ENCODE measurements around the gene CCDC39. TPM values are rescaled to one million over a fixed set of nuclear protein-coding genes. Genes with fewer than 3 reads are reported as not detected.

CCDC39 gene
- polyA plus RNA-seq (ENCODE audit: insufficient read length in 12 of 12) = 1 to 10 TPM in 9 of 12 donors, under 1 TPM in 1, not detected in 2; 0.64 to 4.2 (median 2.8) TPM
- long read RNA-seq, donor 1 = 0 reads
- long read RNA-seq, donor 2, partial matches to known transcripts = 0 of 7 reads
- long read RNA-seq, donor 2, other reads (novel, unspliced or antisense) = 7 of 7 reads
- long read RNA-seq, donor 3, partial matches to known transcripts = 0 of 6 reads
- long read RNA-seq, donor 3, other reads (novel, unspliced or antisense) = 6 of 6 reads
- long read RNA-seq, donor 4 = 0 reads
- long read RNA-seq, donor 5, partial matches to known transcripts = 5 of 5 reads
- long read RNA-seq, donor 5, other reads (novel, unspliced or antisense) = 0 of 5 reads
- long read RNA-seq, donor 6 = 0 reads
- long read RNA-seq, donor 7 = 0 reads
- long read RNA-seq, donor 8 = 0 reads
- long read RNA-seq, donor 9 = 0 reads
- long read RNA-seq, donor 10 = 0 reads
- long read RNA-seq, donor 11 = 0 reads

GRCh38 chr3:180679178-180680096 is at the start of gene CCDC39:
Gene CCDC39 (minus strand): TSS chr3:180679489. CDS start chr3:180679380, 109 bp downstream.
- DNase-seq = peak; percentile 51

GRCh38 chr3:180720012-180720411 is 40.7 kb upstream of the CCDC39 start:
- no peak for DNase-seq

DNA sequence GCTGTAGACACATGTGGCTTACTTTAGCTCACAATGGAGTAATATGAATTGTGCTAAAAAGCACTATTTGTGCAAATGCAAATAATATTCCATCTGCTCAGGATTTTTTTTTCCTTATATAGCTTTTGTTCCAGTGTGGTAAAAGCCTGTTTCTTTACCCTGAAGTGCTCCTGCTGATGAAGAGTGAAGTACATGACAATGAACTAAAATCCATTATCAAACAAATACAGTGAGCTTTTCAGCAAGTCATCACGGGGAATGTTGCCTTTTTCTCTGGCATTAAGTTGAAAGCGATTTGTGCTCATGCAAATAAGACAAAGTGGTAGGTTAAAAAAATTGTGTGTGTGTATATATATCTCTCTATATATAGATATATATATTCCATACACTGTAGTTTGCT is 28.6 kb upstream of the CCDC39 start:
- no peak for DNase-seq

DNA sequence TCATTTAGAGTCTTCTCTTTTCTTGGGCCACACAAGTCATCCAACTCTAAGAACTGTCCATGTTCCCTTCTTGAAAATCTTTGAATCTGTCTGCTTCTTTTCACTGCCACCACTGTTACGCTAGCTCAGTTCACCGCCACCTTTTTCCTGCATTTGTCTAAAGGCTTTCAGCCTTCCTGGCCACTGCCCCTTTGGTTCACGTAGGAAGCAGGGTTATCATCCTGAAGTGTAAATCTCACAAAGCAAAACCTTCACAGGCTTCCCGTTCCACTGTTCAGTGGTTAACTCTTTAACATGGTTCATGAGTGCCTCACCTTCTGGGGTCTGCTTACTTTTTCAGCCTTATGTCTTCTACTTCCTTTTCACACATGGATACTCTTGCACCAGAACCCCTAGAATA is 26.3 kb upstream of the CCDC39 start:
- no peak for DNase-seq

DNA sequence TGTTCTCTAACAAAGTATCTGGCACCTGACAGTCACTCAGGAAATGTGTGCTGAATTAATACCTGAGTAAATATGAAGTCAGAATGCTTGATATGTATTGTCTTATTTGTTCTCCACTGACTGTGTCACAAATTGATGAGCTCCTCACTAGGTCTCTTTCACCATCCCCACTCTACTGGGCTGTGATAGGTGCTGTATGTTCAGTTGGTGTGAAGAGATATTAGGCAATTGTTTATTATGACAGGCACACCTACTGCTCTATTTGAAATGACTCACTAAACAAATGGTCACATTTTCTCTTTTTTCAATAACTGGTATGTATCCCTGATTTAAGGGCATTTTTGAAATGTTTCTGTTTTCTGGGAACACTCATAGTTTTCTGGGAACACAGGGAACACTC is 25.2 kb upstream of the CCDC39 start:
- no peak for DNase-seq

DNA sequence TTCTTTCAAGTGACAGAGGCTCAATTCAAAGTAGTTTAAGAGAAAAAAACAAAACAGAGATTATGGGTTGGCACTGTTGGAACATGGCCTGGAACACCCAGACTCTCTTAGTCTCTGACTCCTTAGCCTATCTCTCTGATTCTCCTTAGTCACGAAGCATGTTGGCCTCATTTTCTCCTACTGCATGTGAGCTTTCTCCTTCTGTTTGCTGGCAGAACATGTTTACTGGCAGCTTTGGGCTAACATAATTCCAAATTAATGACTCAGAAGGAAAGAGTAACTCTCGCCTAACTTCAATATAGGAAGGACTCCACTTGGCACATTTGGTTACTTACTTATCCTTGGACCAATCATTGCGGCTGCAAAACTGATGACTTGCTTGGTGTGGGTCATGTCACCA is 21.7 kb upstream of the CCDC39 start:
- no peak for DNase-seq

DNA sequence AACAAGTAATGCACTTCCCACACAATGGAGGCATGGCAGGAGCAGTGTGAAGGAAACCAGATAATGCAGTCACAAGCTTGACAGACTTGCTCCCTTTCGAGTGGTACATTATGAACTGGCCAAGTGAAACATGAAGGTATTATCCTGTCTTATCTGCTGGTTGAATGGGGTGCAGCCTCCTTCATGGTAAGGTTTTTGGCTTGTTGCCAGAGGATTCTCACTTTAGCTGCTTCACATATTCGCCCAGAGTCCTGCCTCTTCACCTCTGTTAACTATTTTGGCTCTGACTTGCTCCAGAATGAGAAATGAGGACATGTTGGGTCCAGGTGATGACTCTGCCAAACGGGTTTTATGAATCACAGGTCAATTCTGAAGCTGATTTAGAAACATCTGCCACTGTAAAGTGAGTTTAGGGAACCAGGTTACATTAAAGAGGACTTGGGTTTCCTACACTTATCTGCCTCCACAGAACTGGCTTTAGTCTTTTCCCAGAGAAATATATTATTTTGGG is 19.5 kb upstream of the CCDC39 start:
- DNase-seq = no peak

- DNase-seq = no peak
Observed at GRCh38 chr3:180694321-180694720, 15.0 kb upstream of the CCDC39 start.

DNA sequence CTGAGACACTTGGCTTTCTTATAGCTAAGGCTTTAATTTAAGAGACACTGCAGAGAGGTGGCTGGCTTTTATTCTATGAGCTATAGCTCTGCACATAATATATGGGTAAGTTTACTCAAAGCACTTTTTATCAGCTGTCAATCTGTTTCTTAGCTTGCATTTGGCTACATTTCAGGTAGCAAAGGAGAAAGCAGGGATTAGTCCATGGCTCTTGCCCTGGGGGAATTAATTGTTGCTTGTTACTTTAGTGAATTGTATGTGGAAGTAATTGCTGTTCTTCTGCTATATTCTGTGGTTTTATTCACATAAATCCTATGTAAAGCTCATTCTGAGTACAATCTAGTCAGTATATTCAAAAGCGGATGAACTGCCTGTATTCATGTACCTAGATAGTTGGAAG is 14.4 kb upstream of the CCDC39 start:
- no peak for DNase-seq

DNA sequence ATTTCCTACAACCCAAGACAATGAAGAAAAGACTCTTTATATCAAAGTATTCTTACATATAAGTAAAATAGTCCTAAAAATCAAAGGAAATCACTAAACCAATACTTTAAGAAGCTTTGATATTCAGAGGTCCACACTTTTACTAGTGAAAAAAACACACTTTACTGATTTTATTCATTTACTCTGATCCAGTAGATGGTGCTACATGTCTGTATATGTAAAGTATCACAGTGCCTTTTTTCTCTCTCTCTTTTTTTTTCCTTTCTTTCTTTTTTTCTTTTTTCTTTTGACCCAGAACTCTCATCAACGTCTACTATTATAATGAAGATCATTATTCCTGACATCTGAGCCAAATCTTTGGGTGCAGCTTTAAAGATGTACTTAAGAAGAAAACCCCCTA is 10.8 kb upstream of the CCDC39 start:
- no peak for DNase-seq

- DNase-seq = no peak
Observed at GRCh38 chr3:180684807-180685206, 5.5 kb upstream of the CCDC39 start.

- DNase-seq = no peak
Observed at GRCh38 chr3:180683816-180684215, 4.5 kb upstream of the CCDC39 start.

DNA sequence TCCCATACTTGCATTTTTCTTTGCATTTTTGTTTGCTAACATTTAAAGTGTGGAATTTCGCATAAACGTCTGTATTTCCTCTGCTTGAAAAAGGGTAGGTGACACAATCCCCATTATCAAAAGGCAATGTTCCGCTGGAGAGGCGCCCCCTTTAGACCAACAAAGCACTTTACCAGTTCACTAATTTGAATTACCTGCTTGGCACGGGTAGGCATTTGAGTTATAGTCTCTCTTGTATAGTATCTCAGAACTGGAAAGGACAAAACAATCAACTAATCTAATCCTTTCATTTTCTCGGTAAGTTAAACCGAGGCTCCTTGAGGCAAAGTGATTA is 775 bp upstream of the CCDC39 start:
- DNase-seq = peak; percentile 4

GRCh38 chr3:180678231-180678630 is 1.1 kb downstream of the CCDC39 start:
- DNase-seq = no peak

DNA sequence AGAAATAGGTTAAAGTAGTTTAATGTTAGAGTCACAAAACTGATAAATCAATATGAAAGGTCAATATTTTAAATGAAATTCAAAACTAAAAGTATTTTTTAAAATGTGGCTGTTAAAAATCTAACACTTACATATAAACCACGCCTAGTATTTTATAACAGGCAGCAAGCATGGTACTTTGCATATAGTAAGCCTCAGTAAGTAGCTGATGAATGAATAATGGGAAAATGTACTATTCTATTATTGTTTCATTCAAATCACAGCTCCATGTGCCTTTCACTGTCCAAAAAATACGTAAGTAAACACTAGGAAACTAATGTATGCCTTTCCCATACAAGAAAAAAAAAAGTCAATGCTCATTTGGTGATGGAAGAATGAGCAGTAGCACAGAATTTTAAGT is 17.8 kb downstream of the CCDC39 start:
- no peak for DNase-seq

DNA sequence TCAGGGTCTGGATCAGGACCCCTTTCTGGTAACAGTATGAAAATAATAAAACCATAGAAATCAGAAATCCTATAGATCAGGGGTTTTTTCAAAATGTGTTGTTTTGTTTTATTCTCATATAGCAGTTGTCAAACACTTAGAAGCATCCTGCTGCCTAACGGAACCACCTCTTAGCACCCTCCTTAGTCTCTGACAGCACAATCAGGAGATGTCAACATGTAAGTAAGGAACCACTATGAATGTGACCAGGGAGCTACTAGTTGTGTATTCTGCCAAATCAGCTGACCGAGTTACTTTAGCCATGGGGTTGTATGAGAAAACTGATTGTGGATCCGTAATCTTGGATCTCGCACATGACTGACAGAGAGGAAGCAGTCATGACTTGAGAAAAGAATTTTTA is 22.2 kb downstream of the CCDC39 start:
- no peak for DNase-seq

DNA sequence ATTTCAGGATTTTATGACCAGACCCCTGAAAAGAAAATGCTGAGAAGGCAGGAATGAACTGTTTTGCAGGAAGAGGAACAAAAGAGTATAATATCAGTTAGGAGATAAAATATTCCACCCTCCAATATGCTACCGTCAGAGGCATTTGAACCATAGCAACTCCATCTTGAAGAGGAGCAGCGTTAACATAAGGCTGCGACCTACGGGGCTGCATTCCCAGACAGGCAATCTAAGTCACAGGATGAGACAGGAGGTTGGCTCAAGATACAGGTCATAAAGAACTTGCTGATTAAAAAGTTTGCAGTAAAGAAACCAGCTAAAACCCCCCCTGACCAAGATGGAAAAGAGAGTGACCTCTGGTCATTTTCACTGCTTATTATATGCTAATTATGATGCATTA is 22.9 kb downstream of the CCDC39 start:
- DNase-seq = no peak

GRCh38 chr3:180646187-180646790 is 33.0 kb downstream of the CCDC39 start:
- DNase-seq = no peak

GRCh38 chr3:180640987-180641386 is 38.3 kb downstream of the CCDC39 start:
- DNase-seq = no peak

- no peak for DNase-seq
Observed at GRCh38 chr3:180633722-180634121, 45.6 kb downstream of the CCDC39 start.

DNA sequence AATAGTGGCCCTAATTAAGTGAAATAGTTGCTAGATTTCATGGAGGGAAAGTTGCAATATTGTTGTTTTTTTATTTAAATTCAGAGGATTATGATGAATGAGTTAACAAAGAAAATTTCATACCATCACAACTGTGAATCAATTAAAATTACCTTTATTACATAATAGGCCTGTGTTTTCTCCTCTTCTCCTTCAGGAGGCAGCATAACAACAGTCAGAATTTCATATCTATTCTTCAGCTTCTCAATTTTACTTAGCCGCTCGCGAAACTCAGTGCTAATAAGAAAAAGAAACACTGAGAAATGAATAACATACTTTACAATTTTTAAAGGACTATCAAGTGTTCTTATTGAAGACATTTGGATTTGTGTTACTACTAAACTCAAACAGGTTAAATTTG is 48.0 kb downstream of the CCDC39 start:
- DNase-seq = no peak

- no peak for DNase-seq
Observed at GRCh38 chr3:180630371-180630770, 48.9 kb downstream of the CCDC39 start.

Data from muscle of arm (tissue), 14 donors.